GM10847 (cell line): ENCODE results near the gene PLCXD1.

ENCODE experiments used
- POLR2A ChIP-seq: IDR thresholded peaks from 2 replicates; pipeline ENCODE4 v1.6.1; 2011; ENCODE audit not compliant: insufficient read length; ENCODE audit errors: extremely low read depth

The PLCXD1 gene

DNA sequence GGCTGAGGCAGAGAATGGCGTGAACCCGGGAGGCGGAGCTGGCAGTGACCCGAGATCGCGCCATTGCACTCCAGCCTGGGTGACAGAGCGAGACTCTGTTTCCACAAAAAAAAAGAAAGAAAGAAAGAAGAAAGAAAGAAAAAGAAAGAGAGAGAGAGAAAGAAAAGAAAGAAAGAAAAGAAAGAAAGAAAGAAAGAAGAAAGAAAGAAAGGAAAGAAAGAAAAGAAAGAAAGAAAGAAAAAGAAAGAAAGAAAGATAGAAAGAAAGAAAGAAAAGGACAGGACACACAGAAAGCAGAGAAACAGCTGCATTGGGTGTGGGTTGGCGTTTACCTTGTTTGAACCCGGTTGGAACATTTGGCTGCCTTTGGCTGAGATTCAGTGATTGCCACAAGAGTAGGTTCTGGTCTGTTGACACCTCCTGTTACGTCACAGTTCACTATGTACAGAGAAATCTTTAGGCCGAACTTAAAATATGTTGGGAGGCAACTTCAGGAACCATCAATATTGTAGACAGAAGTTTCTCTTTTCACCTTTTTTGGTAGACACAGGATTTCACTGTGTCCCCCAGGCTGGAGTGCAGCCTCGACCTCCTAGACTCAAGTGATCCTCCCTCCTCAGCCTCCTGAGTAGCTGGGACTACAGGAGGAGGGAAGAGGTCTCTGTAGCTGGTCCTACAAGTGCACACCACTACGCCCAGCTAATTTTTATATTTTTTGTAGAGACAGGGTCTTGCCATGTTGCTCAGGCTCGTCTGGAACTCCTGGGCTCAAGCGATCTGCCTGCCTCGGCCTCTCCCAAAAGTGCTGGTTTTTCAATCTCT is 16.3 kb upstream of the PLCXD1 start:
- TF ChIP-seq POLR2A: no peak

DNA sequence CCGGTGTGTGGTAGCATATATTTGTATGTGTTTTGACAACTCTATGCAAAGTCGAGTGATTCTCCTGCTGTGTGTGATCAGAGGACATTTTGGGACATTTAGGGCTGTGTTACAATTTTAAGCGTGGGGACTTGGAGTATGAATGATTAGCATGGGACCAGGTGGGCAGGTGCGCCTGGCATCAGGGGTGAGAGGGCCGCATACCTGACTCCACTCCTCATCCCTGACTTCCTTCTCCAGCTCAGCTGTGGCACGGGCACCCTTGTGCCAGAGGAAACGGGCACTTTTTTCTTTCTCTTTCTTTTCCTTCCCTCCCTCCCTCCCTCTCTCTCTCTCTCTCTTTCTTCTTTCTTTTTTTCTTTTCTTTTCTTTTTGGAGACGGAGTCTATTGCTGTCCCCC is 15.7 kb upstream of the PLCXD1 start:
- no peak for TF ChIP-seq POLR2A

DNA sequence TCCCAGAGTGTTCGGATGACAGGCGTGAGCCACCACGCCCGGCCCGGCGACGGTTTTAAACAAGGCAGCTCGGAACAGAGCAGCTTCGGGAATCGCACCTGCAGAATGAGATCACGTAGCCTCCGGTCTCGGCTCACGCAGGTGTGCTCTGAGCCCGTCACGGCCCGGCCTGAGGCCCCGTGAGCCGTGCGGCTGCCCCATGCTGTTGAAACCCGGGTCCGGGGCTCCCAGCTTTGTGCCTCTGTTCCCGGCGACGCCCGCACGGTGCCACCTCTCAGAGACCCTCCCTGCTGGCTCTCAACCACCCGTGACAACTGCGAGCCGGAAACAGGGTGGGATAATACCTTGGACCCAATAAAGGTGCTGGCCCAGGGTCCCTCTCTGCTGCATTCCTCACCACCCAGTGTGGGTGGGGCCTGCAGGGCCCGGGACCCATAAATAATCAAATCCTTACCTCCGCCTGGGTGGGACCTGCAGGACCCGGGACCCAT is 13.4 kb upstream of the PLCXD1 start:
- TF ChIP-seq POLR2A: no peak

DNA sequence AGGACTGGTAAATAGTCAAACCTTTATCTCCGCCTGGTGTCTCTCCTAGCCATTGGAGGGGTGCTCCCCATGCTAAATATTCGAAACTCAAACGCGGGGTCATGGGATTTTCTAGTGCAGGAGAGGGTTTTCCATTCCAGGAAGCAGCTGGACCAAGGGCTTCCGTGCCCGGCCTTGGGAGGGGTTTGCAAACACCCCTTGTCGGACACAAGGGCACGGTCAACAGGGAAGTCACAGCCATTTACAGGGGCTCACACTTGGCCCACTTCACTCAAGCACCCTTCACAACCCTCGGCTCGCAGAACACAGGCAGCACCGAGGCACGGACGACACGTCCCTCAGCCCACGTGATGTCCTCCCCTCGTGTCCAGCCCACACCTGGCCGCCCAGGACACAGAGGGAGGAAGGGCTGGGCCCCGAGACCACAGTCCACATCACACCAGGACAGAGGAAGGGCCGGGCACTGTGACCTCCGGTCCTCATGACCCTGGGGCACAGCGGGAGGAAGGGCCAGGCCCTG is 10.3 kb upstream of the PLCXD1 start:
- TF ChIP-seq POLR2A: no peak

DNA sequence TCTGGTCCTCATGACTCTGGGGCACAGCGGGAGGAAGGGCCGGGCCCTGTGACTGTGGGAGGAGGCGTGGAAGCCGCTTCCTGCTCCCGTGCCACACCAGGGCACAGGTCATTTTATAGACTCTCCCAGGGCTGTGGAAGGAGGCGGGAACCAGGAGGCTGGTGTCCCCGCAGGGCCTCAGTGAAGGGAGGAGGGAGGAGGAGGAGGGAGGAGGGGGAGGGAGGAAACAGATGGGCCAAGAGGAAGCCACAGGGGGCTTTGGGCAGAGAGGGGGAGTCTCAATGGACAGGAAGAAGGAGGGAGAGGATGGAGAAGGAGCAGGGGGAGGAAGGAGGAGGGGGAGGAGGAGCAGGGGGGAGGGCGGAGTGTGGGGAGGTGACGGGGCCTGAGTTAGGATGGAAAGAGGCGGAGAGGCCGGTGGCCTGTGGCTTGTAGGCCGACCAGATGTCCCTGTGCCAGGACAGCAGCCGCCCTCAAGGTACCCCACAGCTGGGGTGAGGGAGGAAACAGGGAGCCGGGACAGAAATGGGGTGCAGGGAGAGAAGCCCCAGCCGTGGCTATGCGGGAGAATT is 6.2 kb upstream of the PLCXD1 start:
- TF ChIP-seq POLR2A: no peak

DNA sequence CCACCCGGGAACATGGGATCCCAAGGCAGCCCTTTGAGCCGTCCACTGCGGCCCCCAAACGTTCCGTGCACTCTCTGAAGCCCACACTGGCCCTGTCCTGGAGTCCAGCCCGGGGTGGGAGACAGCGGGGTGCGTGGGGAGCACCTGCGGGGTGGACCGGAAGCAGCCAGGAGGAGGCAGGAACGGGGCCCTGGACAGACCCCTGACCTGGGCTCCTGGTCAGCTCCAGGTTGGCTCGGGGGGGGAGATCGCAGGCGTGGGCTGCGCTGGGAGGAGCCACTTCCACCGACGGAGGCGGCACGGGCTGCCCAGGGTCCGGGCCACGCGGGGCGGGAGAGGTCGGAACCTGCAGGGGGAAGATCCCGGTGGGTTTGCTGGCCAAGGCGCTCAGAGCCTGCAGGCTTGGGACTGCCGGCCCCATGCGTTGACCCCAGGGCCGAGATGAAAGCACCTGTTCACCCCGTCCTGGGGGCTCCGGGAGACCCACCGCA is 5.7 kb upstream of the PLCXD1 start:
- no peak for TF ChIP-seq POLR2A

DNA sequence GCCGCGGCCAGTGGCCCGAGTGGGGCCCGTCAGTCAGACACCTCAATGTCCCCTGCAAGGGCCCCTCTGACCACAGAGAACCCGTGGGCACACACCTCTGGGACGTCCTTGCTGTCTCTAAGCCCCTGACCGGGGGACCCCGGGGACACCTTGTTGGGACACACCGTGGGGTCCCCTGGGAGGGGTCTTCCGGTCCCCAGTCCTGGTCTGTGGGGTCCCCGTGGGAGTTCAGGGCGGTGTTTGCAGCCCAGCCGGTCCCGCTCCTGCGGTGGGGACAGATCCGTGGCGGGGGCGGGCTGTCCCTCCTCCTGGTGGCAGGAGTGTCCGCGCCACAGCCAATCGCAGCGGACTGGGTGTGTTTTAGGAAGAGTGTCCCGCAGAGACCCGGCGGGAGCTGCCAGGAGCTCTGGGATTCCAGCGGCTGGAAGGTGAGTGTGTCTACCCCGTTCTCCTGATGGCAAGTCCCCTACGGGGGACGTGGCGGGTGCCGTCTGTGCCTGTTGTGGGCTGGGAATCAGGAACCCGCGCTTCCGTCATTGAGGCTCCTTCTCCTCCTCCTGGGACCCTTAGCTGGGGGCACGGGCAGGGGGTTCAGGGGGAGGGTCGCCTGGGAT is 5.1 kb upstream of the PLCXD1 start:
- TF ChIP-seq POLR2A: no peak

DNA sequence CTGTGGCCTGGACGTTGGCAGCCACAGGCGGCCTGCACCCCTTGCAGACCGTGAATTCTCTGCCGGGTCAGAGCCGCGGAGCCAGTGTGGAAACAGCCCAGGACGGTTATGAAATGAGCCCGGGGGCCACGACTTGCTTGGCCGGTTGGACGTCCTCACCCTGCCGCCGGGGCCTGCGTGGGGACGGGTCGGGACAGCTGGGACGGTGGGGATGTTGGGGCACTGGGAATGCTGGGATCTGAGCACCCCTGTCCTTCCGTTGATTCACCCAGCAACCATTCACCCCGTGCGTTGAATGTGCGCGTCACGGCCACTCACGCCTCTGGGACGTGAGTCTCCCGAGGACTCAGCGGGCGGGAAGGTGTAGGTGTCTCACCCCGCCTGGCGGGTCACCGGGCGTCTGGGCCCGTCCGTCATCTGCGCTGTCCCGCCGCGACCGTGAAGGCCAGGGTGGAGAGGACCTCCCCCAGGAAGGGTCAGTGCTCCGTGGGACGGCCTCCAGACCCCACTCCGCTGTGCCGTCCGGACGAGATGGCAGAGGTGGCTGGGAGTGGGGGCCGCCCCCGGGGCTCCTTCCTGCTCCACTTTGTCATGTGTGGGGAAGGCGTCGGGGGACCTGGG is 4.5 kb upstream of the PLCXD1 start:
- TF ChIP-seq POLR2A: no peak

DNA sequence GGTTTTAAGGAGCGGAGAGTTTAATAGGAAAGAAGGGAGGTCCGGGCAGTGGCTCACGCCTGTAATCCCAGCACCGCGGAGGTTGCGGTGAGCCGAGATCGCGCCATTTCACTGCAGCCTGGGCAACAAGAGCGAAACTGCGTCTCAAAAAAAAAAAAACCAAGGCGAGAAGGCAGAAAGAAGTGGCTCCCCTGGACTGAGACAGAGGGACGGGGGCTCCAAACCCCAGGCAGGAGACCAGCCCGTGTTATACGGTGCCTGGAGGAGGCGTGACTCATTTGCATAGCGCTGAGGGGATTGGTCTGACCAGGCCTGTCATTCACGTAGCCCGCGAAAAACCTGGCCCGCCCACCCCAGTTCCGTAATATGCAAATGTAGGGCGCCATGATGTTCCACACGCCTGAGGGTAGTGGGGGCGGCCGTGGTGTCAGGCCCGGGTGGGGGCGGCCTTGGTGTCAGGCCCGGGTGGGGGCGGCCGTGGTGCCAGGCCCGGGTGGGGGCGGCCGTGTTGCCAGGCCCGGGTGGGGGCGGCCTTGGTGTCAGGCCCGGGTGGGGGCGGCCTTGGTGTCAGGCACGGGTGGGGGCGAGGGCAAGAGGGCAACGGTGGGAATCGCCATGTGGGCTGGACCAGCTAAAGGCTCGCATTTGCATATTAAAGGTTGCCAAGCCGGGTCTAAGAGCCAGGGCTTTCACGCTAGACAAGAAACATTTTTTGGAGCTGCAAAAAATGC is 2.1 kb downstream of the PLCXD1 start:
- peak; percentile 43 for TF ChIP-seq POLR2A

DNA sequence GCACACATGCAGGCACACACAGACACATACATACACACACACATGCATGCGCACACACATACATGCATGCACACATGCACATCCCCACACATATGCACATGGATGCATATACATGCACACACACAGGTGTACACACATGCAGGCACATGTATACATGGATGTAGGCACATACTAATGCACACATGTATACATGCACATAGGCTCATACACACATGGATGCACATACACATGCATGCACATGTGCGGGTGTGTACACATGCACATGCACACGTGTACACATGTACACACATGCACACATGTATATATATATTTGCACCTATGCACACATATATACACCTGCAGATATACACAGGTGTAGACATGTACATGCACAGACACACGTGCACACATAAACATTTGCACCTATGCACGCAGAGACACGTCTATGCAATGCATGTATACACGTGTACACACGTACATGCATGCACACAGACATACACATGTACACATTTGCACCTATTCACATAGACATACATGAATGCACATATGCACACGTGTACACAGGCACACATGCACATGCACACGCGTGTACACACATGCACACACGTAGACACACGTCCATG is 4.0 kb downstream of the PLCXD1 start:
- no peak for TF ChIP-seq POLR2A

DNA sequence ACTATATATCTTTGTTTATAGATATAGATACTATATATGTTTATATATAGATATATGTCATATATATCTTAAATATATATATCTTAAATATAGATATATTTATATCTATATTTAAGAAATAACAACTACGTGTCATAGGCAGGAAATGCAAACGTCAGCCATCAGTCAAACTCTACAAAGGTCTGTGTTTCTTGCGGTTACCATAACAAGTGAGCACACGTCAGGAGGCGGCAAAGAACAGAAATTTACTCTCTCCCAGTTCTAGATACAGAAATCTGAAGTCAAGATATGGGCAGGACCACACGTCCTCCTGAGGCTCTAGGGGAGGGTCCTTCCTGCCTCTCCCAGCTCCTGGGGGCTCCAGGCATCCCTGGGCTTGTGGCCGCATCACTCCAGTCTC is 6.5 kb downstream of the PLCXD1 start:
- TF ChIP-seq POLR2A: no peak

DNA sequence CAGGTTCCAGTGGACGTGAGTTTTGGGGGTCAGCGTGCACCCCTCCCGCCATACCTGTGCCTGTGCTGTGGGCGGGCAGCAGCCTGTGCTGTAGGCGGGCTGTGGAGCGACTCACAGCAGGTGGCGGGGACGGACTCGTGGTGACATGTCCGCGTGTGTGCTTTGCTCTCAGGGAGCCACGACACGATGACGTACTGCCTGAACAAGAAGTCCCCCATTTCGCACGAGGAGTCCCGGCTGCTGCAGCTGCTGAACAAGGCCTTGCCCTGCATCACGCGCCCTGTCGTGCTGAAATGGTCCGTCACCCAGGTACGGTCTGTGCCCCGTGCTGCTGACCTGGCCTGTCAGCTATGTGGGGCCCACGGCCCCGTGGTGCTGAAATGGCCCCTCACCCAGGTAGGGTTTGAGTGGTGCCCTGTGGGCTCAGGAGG is 7.4 kb downstream of the PLCXD1 start:
- no peak for TF ChIP-seq POLR2A

DNA sequence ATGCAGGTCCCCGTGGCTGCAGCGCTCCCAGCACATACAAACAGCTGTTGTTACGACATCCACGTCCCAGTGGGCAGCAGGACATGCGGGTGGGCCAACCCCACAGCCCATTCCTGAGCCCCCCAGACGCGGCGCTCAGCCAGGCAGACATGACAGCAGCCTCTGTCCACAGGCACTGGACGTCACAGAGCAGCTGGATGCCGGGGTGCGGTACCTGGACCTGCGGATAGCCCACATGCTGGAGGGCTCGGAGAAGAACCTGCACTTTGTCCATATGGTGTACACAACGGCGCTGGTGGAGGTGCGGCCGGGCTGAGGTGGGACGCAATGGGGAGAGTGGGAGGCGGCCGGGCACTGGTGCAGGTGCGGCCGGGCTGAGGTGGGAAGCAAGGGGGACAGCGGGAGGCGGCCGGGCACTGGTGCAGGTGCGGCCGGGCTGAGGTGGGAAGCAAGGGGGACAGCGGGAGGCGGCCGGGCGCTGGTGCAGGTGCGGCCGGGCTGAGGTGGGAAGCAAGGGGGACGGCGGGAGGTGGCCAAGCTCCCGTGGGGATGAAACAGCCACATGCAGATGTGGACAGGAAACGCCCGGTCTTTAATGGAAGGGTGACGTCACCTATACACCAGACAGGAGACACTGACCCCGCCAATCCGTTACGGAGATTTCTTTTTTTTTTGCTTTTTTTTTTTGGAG is 9.4 kb downstream of the PLCXD1 start:
- TF ChIP-seq POLR2A: no peak

DNA sequence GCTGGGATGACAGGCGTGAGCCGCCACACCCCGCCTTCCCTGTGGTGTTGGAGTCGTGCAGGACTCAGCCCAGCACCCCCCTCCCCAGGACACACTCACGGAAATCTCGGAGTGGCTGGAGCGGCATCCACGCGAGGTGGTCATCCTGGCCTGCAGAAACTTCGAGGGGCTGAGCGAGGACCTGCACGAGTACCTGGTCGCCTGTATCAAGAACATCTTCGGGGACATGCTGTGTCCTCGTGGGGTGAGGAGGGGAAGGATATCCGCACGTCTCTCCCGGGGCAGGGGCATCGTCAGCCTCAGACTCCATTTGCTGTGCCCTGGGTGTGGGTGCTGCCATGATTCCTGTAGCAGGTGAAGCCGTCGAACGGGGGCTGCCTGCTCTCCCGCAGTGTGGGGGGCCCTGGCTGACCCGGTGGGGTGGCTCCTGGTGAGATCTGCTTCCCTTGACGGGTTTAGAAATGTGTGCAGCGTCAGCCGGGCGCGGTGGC is 10.3 kb downstream of the PLCXD1 start:
- TF ChIP-seq POLR2A: no peak
